ENCODE data around the gene TGFB2.

- TF ChIP-seq POLR2A (IDR thresholded peaks at IDR 0.05) (no peak), CTCF (IDR thresholded peaks at IDR 0.05) (no peak), EP300 (IDR thresholded peaks at IDR 0.05) (no peak)
Observed at GRCh38 chr1:218459878-218460711, 115.0 kb downstream of the TGFB2 start.

Data from sigmoid colon (tissue), 4 donors.